Osteoblast (primary cell): ENCODE data around the gene IPO11. TPM values are rescaled to one million over a fixed set of nuclear protein-coding genes. Genes with fewer than 3 reads are reported as not detected.

Experiments
- DNase-seq: peaks from one replicate; pipeline ENCODE4 v3.0.0; 2011; ENCODE audit warnings: low spot score, mixed read lengths; ENCODE audit not compliant: insufficient read length; ENCODE audit errors: missing footprints
- H2AFZ ChIP-seq: 2 replicates; pipeline ENCODE4 v1.6.0; 2011; ENCODE audit warnings: mild to moderate bottlenecking, low read length
- H3K27ac ChIP-seq: 2 replicates; pipeline ENCODE4 v1.5.1; 2011; ENCODE audit warnings: mild to moderate bottlenecking, low read depth, low read length, moderate library complexity
- H3K27me3 ChIP-seq: 2 replicates; pipeline ENCODE4 v1.6.0; 2012; ENCODE audit warnings: mild to moderate bottlenecking, control low read depth, inconsistent platforms, low read length, moderate library complexity; ENCODE audit not compliant: insufficient read depth
- H3K36me3 ChIP-seq: 2 replicates; pipeline ENCODE4 v1.5.1; 2011; ENCODE audit warnings: mild to moderate bottlenecking, low read length, control low read depth, moderate library complexity; ENCODE audit not compliant: insufficient read depth
- H3K4me1 ChIP-seq: 2 replicates; pipeline ENCODE4 v1.5.1; 2011; ENCODE audit warnings: mild to moderate bottlenecking, low read length, control low read depth, moderate library complexity; ENCODE audit not compliant: insufficient read depth
- H3K4me2 ChIP-seq: 2 replicates; pipeline ENCODE4 v1.6.0; 2011; ENCODE audit warnings: mild to moderate bottlenecking, low read length; ENCODE audit not compliant: insufficient read depth
- H3K4me3 ChIP-seq: fragments of 200-600 bp; sonication (generic); 3 replicates; pipeline ENCODE4 v1.5.1; 2012; ENCODE audit warnings: mild to moderate bottlenecking, low read length, inconsistent platforms; ENCODE audit not compliant: insufficient read depth
- H3K79me2 ChIP-seq: 2 replicates; pipeline ENCODE4 v1.6.0; 2012; ENCODE audit warnings: mild to moderate bottlenecking, low read length, control low read depth, inconsistent platforms; ENCODE audit not compliant: insufficient read depth
- H3K9me3 ChIP-seq: 2 replicates; pipeline ENCODE4 v1.5.1; 2011; ENCODE audit warnings: low read depth, low read length, control low read depth
- H4K20me1 ChIP-seq: 2 replicates; pipeline ENCODE4 v1.6.0; 2012; ENCODE audit warnings: mild to moderate bottlenecking, low read length, control low read depth; ENCODE audit not compliant: insufficient read depth
- CTCF ChIP-seq: IDR thresholded peaks from 2 replicates; pipeline ENCODE4 v1.5.1; 2011; ENCODE audit warnings: mild to moderate bottlenecking, low read depth, low read length, moderate library complexity; ENCODE audit errors: extremely low read depth
- total RNA-seq: library from RNA; depleted of rRNA; stranded (reverse); fragments of >200 nt; gene quantifications from 2 replicates; pipeline ENCODE4 v1.2.3, GENCODE V29; 2012

IPO11 gene
- total RNA-seq, 1 donor: 24.2 TPM

GRCh38 chr5:62574599-62574998 lies 162.0 kb downstream of the IPO11 start:
- no peak for DNase-seq

GRCh38 chr5:62575066-62575465 lies 162.5 kb downstream of the IPO11 start:
- Histone ChIP-seq H3K4me3 (no peak overlapping the region), H3K4me2 (no peak overlapping the region), H3K27ac (no peak overlapping the region), H3K9me3 (no peaks in the 10 kb centered on the region), H2AFZ (no peak overlapping the region), H3K4me1 (no peaks in the 10 kb centered on the region), H3K27me3 (no peaks in the 10 kb centered on the region), H4K20me1 (no peaks in the 10 kb centered on the region), H3K36me3 (no peaks in the 10 kb centered on the region), H3K79me2 (no peaks in the 10 kb centered on the region)
- no peak for DNase-seq
- no peak for TF ChIP-seq CTCF

More at GRCh38 chr5:62574599-62574998, 162.0 kb downstream of the IPO11 start:
- Histone ChIP-seq H3K36me3 (no peaks in the 10 kb centered on the region), H2AFZ (no peak overlapping the region), H3K27me3 (no peaks in the 10 kb centered on the region), H3K4me1 (no peaks in the 10 kb centered on the region), H4K20me1 (no peaks in the 10 kb centered on the region), H3K4me3 (no peak overlapping the region), H3K79me2 (no peaks in the 10 kb centered on the region), H3K4me2 (no peak overlapping the region), H3K27ac (no peak overlapping the region), H3K9me3 (no peaks in the 10 kb centered on the region)
- no peak for TF ChIP-seq CTCF

GRCh38 chr5:62575489-62575888 lies 162.9 kb downstream of the IPO11 start:
- no peak overlapping the region for H3K4me3 ChIP-seq
- H3K4me2 ChIP-seq: no peak overlapping the region
- H2AFZ ChIP-seq: no peak overlapping the region
- no peaks in the 10 kb centered on the region for H3K79me2 ChIP-seq
- no peaks in the 10 kb centered on the region for H3K9me3 ChIP-seq
- H3K4me1 ChIP-seq: no peaks in the 10 kb centered on the region
- no peaks in the 10 kb centered on the region for H3K36me3 ChIP-seq
- H3K27me3 ChIP-seq: no peaks in the 10 kb centered on the region
- H3K27ac ChIP-seq: no peak overlapping the region
- no peak for DNase-seq
- no peak for TF ChIP-seq CTCF
- no peaks in the 10 kb centered on the region for H4K20me1 ChIP-seq

- Histone ChIP-seq H3K4me1 (no peaks in the 10 kb centered on the region), H4K20me1 (no peaks in the 10 kb centered on the region), H3K9me3 (no peaks in the 10 kb centered on the region), H3K79me2 (no peaks in the 10 kb centered on the region), H3K4me2 (no peak overlapping the region), H3K36me3 (no peaks in the 10 kb centered on the region), H3K27ac (no peak overlapping the region), H3K27me3 (no peaks in the 10 kb centered on the region), H3K4me3 (no peak overlapping the region), H2AFZ (no peak overlapping the region)
- no peak for TF ChIP-seq CTCF
- no peak for DNase-seq
Observed at GRCh38 chr5:62576570-62577170, 164.1 kb downstream of the IPO11 start.
